GM19468 (cell line): ENCODE measurements around the gene LTB4R2.
"Not testable (repeated sequence)": the region's sequence is repeated elsewhere in the genome, so short reads cannot be mapped to it uniquely, and the experiment has no call there.

Experiments used
- ATAC-seq: cut with Tn5 transposase; IDR thresholded peaks from one replicate; pipeline ENCODE4 v1.9.1; 2021; ENCODE audit warnings: mild to moderate bottlenecking, moderate library complexity, moderate number of reproducible peaks; ENCODE audit not compliant: unreplicated experiment; ENCODE audit errors: extremely low read depth

Gene LTB4R2

DNA sequence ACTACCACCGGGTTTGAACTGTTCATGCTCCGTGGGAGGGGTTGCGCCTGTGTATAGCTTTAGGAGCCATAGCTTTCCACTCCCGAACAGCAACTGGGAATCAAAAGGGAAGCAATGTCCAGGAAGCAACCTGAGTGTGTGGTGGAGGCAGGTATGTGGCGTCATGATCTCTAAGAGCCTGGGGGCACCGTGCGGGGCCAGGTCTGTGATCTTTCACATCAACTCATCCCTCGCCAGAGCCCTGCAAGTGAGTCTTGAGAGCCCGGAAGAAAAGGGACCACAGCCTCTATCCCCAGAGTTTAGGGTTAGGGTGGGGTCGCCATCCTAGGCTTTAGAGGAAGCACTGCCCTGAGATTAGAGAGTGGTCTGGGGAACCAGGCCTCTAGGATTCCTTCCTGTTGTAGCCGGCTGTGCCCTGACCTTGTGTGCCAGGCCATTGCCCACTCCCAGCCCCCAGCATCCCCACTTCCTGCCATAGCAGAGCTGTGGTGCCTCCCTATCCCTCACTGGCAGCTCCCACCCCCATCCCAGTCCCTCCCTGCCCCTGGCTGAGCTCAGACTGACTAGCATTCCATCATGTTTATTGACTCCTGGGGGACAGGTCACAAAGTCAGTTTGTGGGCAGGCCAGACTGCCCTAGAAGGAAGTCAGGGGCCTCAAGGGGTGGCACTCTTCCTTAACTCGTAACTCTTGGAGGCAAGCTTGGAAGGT is 25.7 kb downstream of the LTB4R2 start:
- no peak for ATAC-seq

DNA sequence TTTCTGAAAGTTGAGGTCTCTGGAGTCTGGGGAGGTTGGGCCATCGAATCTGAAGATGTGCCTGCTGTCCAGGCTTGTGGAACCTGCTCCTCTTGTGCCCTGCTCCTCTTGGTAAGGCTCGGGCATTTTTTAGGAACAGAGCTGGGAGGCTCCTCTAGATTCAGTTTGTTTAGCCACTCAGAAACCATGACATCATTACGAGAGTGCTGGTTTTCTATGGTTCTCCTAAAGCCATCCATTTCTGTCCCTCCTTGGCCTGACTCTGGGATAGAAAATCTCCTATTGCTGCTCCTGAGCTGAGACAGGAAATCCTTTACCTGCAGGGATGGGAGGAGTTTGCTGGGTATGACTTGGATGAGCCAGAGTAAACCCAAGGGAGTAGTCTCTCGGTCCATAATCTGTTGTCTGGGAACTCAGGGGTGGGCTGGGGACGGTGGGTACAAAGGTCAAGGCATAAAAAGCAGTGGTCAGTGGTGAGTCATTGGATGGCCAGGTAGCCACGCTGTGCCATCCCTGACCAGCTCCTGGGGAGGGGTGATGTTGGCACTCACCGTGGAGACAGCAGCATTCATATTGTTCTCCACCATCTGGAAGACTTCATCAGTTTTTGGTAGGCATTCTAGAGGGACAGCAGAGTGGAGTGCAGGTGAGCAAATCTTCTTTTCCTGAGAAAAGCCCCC is 27.3 kb downstream of the LTB4R2 start:
- ATAC-seq = no peak

DNA sequence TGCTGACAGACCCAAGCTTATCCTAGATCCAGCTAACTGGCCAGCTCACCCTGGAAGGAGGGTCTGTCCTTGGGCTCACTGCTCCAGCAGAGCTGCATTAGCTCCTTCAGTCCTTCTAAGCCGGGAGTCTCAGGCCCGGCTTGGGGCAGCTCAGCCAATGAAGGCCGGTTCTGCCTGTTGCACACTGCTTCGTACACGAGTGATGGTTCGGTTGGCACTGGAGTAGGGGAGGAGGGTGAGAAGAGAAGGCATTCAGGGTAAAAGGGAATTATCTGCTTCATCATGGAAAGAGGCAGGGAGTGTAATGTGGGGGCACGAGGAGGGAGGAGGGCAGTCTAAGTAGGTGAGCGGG is 27.9 kb downstream of the LTB4R2 start:
- ATAC-seq = no peak

DNA sequence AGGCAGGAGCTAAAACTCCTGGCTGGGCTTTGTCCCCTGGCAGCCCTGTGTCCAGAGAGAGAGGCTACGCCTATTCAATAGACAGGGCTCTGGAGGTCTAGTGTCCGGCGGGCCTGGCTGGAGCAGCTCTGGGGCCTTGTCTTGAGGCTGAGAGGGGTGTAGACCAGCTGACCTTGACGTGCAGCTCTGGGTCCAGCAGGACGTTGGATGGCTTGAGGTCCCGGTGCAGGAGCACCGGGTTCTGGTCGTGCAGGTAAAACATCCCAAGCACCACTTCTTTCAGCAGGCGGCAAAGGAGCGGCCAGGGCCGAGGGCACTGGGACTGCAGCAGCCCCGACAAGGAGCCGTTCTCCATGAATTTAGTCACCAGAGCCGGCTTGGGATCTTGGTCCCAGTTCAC is 28.9 kb downstream of the LTB4R2 start:
- ATAC-seq = no peak

DNA sequence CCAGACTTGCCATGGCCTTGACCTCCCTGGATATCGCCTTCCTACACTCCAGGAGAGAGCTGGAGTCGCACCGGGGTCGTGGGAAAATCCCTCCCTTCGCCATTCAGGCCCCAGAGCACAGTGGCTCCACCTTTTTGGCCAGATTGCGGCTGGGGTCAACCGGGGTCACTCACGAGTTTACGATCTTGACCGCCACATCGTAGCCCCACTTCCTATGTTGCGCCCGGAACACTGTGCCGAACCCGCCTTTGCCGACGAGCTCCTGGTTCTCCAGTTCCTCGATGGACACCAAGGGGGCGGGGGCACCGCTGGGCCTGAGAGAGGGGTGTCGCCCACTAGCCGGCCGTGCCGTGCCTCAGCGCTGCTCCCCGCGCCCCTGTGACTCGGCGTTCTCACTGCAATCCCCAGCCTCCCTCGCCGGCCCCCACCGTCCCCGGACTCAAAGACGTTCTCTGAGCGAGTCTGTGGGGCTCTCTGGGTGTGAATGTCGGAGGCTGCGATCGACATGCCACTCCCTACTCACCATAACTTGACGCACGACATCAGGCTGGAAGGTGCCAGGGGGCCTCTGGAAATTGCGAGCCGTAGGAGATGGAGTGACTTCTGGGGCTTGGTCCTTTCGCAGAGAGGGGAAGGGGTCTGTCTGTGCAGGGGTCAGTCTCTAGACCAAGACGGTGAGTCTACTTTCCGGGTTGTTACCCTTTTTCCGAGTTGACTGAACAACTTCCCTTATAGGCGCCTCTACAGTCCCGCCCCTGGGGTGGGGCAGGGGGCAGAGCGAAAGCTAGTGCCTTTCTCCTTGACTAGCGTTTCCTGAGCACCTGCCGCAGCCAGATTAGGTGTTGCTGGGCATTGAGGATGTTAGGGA is 29.6 kb downstream of the LTB4R2 start, which contains the start of gene RIPK3:
Gene RIPK3 (minus strand): TSS at position 708 of the 868 bp plus-strand sequence. CDS start 165 bp downstream, at position 543.
- ATAC-seq = peak; percentile 65

DNA sequence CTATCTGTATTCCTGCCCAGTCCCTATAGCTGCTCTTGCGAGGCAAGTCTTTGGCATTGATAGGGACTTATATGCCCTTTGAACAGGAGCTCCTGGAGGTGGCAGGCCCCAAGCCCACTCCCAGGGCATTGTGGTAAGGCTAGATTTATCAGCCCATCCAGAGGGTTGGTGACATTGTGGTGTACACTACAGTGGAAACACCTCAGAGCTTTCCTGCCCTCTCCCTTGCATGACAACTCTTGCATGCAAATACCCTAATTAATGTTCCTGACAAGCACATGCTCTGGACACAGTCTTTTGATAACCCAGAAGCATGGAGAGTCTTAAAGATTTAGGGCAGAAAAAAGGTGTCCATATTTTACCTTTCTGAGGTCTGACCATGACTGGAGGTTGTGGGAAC is 30.7 kb downstream of the LTB4R2 start:
- no peak for ATAC-seq

DNA sequence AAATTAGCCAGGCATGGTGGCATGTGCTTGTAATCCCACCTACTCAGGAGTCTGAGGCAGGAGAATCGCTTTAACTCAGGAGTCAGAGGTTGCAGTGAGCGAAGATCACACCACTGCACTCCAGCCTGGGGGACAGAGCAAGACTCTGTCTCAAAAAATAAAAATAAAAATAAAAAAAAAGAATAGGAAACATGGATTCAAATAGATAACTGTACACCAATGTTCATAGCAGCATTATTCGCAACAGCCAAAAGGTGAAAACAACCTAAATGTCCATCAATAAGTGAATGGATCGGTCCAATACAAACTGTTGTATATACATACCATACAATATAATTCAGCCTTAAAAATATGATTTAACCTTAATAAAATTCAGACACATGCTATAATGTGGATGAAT is 32.9 kb downstream of the LTB4R2 start:
- no peak for ATAC-seq

DNA sequence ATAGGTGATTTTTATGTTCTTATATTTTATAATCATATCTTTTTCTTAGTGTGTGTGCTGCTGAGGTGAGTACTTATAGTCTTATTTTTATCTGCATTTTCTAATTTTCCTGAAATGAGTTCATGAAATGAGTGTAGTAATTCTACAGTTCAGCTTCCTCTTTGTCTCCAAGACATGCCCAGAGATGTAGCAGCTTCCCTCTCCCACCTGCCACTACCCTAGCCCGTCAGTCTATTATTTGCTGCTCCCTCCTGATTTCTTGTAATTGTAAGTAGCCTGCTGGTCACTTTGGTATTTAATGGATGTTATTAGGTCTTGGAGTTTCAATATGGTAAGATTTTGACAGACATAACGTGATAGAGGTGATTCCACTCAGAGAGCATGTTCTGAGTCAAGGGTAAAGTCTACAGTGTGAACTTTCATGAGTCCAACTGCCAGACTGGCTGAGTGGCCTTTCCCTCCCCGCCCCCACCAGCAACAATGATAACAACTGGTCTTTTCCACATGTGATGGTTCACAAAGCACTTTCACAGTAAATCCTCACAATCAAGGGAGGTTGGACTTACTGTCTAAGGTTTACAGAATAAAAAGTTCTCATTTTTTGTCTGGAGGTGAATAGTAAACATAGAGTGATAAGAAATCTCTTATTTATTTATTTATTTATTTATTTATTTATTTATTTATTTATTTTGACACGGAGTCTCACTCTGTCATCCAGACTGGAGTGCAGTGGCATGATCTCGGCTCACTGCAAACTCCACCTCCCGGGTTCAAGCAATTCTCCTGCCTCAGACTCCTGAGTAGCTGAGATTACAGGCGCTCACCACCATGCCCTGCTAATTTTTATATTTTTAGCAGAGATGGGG is 34.1 kb downstream of the LTB4R2 start:
- ATAC-seq = no peak

DNA sequence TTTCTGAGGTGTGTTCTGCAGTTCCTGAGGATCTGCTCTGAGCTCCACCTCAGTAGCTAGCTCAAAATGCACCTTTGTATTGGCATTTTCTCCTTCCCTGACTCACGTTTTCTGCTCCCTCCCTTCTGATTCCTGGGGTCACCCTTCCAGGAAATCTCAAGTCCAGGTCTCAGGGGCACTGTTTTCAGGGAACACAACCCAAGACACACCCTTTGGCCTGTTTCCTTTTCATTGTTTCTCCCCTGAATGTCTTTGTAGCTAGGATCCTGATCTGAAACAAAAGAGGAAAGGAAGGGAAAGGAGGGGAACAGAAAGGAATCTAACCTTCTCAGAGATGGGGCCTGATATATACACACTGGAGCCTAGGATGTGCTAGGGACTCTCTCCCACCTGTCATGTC is 37.2 kb downstream of the LTB4R2 start:
- ATAC-seq = no peak

DNA sequence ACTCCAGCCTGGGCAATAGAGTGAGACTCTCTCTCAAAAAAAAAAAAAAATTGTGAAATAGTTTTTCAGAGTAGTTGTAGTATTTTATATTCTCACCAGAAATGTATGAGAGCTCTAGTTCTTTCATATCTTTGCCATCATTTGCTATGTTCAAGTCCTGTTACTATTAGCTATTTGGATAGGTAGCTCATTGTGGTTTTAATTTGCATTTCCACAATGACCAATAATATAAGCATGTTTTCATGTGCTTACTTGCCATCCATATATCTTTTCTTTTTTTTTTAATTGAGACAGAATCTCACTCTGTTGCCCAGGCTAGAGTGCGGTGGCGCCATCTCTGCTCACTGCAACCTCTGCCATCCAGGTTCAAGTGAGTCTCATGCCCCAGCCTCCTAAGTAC is 38.2 kb downstream of the LTB4R2 start:
- no peak for ATAC-seq

DNA sequence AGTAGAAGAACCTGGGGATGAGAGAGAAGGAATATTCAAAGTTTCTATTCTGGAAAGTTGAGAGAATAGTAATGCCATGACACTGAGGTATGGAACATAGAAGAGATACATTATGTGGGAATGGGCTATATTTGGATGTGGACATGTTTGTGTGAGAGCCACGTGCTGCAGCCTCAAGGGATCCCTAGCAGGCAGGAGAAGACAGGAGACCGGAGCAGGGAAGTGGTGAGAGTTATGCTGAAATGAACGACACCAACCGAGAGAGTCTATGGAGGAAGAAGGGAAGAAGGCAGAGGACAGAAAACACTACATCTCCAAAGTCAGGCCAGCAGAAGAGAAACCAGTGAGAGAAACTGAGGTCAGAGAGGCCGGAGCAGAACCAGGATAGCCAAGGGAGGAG is 39.8 kb downstream of the LTB4R2 start:
- ATAC-seq = no peak

DNA sequence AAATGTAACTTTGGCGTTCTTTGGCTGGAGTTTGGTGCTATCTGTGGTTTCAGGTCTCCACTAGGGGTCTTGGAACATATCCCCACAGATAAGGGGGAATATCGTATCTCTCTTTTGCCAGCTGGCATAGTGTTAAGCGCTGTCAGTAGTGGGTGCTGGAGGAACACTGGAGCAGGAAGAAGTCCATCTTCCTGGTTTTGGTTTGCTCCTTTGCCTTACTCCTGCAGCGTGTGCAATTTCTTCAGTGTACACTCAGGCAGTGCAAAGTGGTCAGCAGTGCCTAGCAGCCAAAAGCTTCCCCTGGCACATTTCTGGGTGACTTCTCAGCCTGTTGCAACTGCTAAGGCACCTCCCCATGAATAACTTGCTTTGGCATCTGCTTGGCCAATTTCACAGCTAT is 41.6 kb downstream of the LTB4R2 start:
- ATAC-seq = no peak

DNA sequence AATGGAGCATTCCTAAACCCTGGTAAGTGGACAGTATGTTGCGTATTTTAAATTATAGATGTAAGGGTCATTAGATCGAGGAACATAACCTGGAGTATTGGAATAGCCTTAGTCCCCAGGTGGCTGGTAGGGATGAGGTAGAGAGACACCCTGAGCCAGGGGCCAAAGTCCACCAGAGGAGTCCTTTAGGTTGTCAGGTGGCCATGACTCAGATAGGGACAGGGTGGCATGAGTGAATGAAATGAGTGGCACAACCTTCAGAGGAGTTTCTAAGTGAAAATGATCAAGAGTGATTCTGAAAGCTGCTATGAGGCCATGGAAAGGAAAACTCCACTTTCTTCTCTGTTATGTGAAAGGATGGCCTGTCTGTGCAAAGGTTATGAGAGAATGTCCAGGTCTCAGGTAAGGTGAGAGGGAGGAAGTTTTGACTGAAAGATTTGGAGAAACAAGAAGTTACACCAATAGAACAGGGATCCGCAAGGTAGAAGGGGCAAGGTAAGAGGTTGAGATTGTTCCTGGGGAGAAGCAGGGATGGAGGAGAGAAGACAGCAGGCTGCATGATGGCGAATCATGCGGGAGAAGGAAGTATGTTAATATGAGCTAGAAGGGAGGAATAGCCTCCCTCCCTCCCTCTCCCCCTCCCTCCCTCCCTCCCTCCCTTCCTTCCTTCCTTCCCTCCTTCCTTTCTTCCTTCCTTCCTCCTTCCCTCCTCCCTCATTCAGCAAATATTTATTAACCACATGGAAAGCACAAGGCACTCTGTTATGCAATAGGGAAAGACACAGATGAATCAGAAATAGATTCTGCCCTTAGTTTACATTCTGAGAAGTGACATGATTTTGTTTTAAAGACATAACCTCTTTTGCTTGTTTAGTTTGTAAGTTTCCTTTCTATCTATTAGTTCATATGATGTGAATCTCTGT is 43.9 kb downstream of the LTB4R2 start:
- ATAC-seq = no peak

DNA sequence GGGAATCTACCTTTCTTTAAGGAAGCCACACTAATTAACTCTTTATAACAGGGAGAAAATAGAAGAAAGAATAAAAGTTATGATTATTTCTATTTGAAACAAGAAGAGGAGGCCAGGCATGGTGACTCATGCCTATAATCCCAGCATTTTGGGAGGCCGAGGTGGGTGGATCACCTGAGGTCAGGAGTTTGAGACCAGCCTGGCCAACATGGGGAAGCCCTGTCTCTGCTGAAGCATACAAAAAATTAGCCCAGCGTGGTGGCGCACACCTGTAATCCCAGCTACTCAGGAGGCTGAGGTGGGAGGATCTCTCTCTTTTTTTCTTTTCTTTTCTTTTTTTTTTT is 44.5 kb downstream of the LTB4R2 start:
- not testable (repeated sequence) for ATAC-seq

DNA sequence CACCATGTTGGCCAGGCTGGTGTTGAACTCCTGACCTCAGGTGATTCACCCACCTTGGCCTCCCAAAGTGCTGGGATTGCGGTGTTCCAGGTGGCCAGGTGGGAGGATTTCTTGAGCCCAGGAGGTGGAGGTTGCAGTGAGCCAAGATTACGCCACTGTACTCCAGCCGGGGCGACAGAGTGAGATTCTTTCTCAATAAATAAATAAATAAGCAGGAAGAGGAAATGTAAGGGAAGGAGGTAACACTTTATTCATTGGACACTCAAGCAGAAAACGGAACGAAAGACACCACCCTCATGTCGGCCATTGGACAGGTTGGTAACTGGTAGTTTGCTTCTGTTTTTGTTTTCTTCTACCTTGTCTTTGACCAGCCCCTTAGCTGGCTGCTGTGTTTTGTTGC is 45.1 kb downstream of the LTB4R2 start:
- no peak for ATAC-seq

DNA sequence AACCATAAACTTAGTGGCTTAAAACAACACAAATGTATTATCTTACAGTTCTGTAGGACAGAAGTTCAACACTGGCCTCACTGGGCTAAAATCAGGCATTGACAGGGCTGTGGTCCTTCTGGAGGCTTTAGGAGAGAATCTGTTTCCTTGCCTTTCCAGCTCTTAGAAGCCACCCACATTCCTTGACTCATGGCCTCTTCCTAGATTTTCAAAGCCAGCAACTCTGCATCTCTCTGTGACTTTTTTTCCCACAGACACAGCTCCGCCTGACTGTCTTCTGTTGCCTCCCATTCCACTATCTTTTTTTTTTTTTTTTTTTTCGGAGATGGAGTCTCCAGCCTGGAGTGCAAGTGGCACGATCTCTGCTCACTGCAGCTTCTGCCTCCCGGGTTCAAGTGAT is 46.3 kb downstream of the LTB4R2 start:
- ATAC-seq = no peak

DNA sequence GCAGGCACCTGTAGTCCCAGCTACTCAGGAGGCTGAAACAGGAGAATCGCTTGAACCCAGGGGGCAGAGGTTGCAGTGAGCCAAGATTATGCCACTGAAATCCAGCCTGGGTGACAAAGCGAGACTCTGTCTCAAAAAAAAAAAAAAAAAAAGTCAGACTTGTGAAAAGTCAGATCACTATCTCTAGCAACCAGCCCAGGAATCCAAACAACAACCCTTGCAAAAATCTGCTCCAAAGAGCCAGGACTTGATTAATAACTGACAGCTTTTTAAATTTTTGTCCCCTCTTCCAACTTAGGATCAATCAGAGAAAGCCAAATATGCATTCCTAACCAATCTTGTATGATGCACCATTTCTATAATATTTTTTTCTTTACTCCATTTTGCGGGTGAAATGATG is 50.3 kb downstream of the LTB4R2 start:
- ATAC-seq = no peak

DNA sequence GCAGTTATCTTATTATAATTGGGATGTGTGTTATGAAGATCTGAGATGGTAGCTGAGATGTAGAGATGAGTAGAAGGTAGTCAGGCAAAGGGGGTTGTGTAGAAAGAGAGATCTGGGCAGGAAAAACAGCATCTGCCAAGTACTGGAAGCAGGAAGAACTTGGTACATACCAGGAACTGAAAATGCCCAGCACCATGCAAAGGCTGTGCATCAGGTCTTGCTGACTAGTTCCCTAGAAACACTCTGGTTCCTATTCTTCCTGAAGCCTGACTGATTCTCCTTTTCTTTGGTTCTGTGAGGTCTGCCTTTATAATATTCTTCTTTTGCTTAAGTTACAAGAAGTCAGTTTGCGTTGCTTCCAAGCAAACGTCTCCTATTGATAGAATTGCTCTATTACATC is 51.4 kb downstream of the LTB4R2 start:
- ATAC-seq = no peak
